Testis (tissue), 3 donors: ENCODE results near the gene DCST1. TPM values are rescaled to one million over a fixed set of nuclear protein-coding genes. Genes with fewer than 3 reads are reported as not detected.

ENCODE experiments used
- DNase-seq: peaks from one replicate; pipeline ENCODE4 v3.0.0-alpha.2; 2019
- H3K27ac ChIP-seq, 2 donors: fragments of 200-600 bp; sonication (generic); one replicate each; pipeline ENCODE4 v1.5.1; 2019
- H3K27me3 ChIP-seq: fragments of 200-600 bp; sonication (generic); one replicate; pipeline ENCODE4 v1.5.1; 2019
- H3K36me3 ChIP-seq: fragments of 200-600 bp; sonication (generic); one replicate; pipeline ENCODE4 v1.5.1; 2017; ENCODE audit warnings: low read depth; ENCODE audit errors: missing control alignments
- H3K4me1 ChIP-seq: fragments of 200-600 bp; sonication (generic); one replicate; pipeline ENCODE4 v1.5.1; 2019
- H3K4me3 ChIP-seq, 2 donors: fragments of 200-600 bp; sonication (generic); one replicate each; pipeline ENCODE4 v1.5.1; 2017 to 2019
- H3K9me3 ChIP-seq: fragments of 200-600 bp; sonication (generic); one replicate; pipeline ENCODE4 v1.5.1; 2017
- POLR2A ChIP-seq: fragments of 450-650 bp; IDR thresholded peaks from one replicate; pipeline ENCODE4 v1.6.1; 2017; ENCODE audit warnings: antibody characterized with exemption, mild to moderate bottlenecking, moderate library complexity
- whole genome bisulfite sequencing, 2 donors: methylation state at CpG; one replicate each; pipeline ENCODE4 v1.1.5; 2018; 5-methylcytosine and 5-hydroxymethylcytosine counted together
- intact Hi-C: fragments of 100-400 bp; cut with DNase I; formaldehyde crosslinking; loops from one replicate; pipeline ENCODE4 v1.15.1; 2023; ENCODE audit warnings: low total_unique reads
- polyA plus RNA-seq: library from polyadenylated mRNA; stranded (reverse); fragments of 350-450 nt; fragmentation: Illumina TruSeq; extraction: RNeasy Lipid Tissue Mini Kit (QIAGEN cat#74804); gene quantifications from one replicate; pipeline ENCODE4 v1.2.3, GENCODE V29; 2014; ENCODE audit warnings: low read depth, low replicate concordance; ENCODE audit not compliant: insufficient read depth
- total RNA-seq, 2 donors: library from RNA; depleted of rRNA; stranded (reverse); fragments of >200 nt; gene quantifications; one replicate each; pipeline ENCODE4 v1.2.3, GENCODE V29; 2016
- TF ChIP-seq, protein P1 (sequence below), 3 experiments: fragments of 450-650 bp in 2 of 3; fragments of 200-600 bp in 1 of 3; sonication (generic) in 1 of 3; IDR thresholded peaks; one replicate each; pipeline ENCODE4 v1.5.1; 2016 to 2019; ENCODE audit warnings: antibody characterized with exemption in 3 of 3, mild to moderate bottlenecking in 2 of 3, moderate library complexity in 1 of 3

Gene DCST1
- total and polyA plus RNA-seq, 3 donors from 2014 or later: 4.5 to 15.2 (median 9.4) TPM

DNA sequence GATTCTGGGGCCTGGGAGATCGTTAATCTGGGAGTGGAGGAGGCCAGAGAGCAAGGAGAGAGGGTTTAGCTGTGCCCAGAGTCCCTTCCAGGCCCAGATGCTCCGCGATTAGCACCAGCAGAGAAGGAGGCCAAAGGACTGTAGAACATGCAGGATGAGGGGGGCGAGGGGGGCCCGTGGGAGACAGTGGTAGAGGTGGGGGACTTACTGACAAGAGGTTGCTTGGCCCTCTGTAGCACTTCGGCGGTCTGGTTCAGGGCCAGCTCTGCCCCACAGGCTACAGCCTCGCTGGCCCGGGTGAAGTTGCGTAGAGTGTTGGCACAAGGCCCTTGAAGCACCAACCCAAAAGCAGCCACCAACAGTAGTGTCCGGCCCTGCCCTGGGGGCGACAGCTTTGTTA is 738 bp upstream of the DCST1 start:
- whole genome bisulfite sequencing, 2 donors: 88 to 91% methylated on average over 10 to 12 of the region's 12 CpGs
- no peak for TF ChIP-seq POLR2A
- TF ChIP-seq, protein P1, sequence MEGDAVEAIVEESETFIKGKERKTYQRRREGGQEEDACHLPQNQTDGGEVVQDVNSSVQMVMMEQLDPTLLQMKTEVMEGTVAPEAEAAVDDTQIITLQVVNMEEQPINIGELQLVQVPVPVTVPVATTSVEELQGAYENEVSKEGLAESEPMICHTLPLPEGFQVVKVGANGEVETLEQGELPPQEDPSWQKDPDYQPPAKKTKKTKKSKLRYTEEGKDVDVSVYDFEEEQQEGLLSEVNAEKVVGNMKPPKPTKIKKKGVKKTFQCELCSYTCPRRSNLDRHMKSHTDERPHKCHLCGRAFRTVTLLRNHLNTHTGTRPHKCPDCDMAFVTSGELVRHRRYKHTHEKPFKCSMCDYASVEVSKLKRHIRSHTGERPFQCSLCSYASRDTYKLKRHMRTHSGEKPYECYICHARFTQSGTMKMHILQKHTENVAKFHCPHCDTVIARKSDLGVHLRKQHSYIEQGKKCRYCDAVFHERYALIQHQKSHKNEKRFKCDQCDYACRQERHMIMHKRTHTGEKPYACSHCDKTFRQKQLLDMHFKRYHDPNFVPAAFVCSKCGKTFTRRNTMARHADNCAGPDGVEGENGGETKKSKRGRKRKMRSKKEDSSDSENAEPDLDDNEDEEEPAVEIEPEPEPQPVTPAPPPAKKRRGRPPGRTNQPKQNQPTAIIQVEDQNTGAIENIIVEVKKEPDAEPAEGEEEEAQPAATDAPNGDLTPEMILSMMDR (IDR thresholded peaks at IDR 0.05): no peak
- Histone ChIP-seq H3K4me1 (no peaks in the 10 kb centered on the region), H3K9me3 (no peaks in the 10 kb centered on the region), H3K4me3 (no peak overlapping the region), H3K36me3 (no peaks in the 10 kb centered on the region), H3K27ac (no peak overlapping the region), H3K27me3 (no peaks in the 10 kb centered on the region)
- DNase-seq: no peak
- intact Hi-C loops: no loop called here

DNA sequence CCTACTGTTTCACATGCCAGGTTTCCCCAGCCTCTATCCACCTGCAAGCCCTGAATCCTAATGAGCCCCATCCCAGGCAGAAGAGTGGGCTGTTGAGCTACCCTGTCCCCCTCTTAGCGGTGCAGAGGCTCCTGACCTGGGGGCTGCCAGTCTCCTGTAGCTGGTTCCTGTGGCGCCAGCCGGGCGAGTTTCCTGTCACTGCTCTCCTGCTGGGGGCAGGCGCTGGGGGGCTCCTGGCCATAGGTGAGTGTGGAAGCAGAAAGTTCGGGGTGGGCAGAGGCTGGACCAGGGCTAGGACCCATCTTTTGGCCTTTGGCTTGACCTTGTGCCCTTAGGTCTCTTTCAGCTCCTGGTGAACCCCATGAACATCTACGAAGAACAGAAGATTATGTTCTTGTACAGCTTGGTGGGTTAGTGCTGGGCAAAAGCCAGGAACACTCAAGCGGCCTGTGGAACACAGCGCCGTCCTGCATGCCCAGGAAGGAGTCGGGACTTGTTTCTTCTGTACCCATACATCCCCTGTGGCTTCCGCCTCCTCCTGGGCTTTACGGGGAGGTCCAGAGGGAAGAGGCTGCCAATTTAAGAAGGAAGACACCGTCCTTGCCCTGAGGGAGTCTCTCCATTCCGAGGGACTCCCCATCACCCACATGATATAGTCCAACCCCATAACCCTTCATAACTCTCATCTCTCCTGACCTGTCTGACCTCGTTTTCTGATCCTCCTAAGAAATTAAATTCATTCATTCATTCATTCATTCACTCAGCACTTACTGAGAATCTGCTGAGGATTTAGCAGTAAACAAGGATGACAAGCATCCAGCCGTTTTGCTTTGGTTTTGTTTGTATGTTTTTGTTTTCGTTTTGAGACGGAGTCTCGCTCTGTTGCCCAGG is 939 bp downstream of the DCST1 start:
- Histone ChIP-seq H3K36me3 (no peaks in the 10 kb centered on the region), H3K4me1 (no peaks in the 10 kb centered on the region), H3K4me3 (no peak overlapping the region), H3K9me3 (no peaks in the 10 kb centered on the region), H3K27ac (no peak overlapping the region), H3K27me3 (no peaks in the 10 kb centered on the region)
- DNase-seq: no peak
- WGBS, 2 donors: 68 to 77% methylated on average over 20 of the region's 20 CpGs
- intact Hi-C loops: no loop called here
- TF ChIP-seq, protein P1 (IDR thresholded peaks at IDR 0.05): no peak
- TF ChIP-seq POLR2A: no peak

DNA sequence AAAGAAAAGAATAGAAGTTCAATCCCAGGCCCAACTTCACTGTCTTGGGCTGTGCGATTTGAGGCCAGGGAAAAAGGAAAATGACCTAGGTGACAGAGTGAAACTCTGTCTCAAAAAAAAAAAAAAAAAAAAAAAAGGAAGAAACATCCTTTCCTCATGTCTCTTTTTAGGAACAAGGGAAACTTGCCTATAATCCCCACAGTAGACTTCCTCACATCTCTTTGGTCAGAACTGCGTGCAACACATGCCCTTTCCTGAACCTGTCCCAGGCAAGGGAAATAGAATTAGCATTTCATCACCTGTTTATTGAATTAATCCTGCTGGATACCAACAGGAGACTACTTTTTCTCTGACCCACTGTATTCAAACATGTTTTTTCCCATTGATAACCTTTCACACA is 2.3 kb downstream of the DCST1 start:
- Histone ChIP-seq H3K27me3 (no peaks in the 10 kb centered on the region), H3K4me1 (no peaks in the 10 kb centered on the region), H3K9me3 (no peaks in the 10 kb centered on the region), H3K36me3 (no peaks in the 10 kb centered on the region), H3K27ac (no peak overlapping the region), H3K4me3 (no peak overlapping the region)
- no peak for TF ChIP-seq POLR2A
- WGBS, 2 donors: 89 to 90% methylated on average over 2 of the region's 2 CpGs
- intact Hi-C loops: no loop called here
- no peak for DNase-seq

DNA sequence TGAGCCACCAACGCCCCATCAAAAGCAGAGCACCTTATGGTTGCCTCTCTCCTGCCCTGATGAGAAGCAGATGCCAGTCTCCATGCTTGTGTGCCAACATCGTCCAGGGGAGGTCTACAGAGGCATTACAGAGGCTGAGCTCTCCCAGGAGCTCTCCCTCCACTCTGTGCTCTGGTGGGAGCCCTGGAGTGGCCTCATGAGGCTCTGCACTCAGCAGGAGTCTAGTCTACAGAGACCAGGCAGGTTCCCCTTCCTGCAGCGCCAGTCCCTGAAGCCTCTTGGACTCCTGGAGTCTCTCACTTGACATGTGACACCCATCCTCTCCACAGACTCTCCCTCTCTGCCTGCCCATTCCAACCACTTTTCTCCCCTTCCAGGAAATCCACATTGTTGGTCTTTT is 3.4 kb downstream of the DCST1 start:
- Histone ChIP-seq H3K4me1 (no peaks in the 10 kb centered on the region), H3K27ac (no peak overlapping the region), H3K4me3 (no peak overlapping the region), H3K27me3 (no peaks in the 10 kb centered on the region), H3K36me3 (no peaks in the 10 kb centered on the region), H3K9me3 (no peaks in the 10 kb centered on the region)
- no peak for TF ChIP-seq POLR2A
- TF ChIP-seq, protein P1 (IDR thresholded peaks at IDR 0.05): no peak
- intact Hi-C loops: no loop called here
- DNase-seq: no peak
- 95 to 100% methylated on average over 1 to 3 of the region's 3 CpGs for WGBS, 2 donors

DNA sequence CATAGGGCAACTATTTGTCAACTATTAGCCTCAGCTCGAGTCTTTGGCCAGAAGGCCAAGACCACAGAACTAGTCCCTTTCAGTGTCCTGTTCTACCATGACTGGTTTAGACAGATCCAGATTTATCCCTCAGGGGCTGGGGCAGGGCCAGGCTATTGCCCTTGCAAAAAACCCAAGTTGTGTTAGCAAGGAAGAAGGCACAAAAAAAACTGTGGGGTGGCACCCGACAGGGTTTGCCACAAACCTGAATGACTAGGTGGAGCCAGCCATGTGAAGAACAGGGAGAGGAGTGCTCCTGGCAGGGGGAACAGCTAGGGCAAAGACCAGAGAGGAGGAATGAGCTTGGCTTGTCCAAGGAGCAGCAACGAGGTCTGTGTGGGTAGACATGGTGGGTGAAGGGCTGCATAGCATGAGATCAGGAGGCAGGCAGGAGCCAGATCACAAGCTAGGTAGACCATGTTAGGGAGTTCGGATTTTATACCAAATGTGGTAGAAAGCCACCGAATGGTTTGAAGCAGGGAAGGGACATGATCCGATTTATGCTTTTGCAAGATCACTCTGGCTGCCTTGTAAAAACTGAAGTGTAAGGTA is 4.3 kb downstream of the DCST1 start:
- H3K27ac ChIP-seq: no peak overlapping the region
- no peaks in the 10 kb centered on the region for H3K27me3 ChIP-seq
- H3K9me3 ChIP-seq: no peaks in the 10 kb centered on the region
- TF ChIP-seq, protein P1 (IDR thresholded peaks at IDR 0.05): no peak
- no peak for TF ChIP-seq POLR2A
- intact Hi-C loops: no loop called here
- WGBS, 2 donors: 87 to 92% methylated on average over 6 of the region's 6 CpGs
- no peak for DNase-seq
- H3K4me1 ChIP-seq: no peaks in the 10 kb centered on the region
- H3K4me3 ChIP-seq: no peak overlapping the region
- H3K36me3 ChIP-seq: no peaks in the 10 kb centered on the region
